Colonic mucosa (tissue), 4 donors: ENCODE measurements around the gene ABHD12B. TPM values are rescaled to one million over a fixed set of nuclear protein-coding genes. Genes with fewer than 3 reads are reported as not detected.

Experiments
- DNase-seq: peaks from one replicate; pipeline ENCODE4 v3.0.0-alpha.2; 2020
- H3K27ac ChIP-seq: fragments of 200-600 bp; one replicate; pipeline ENCODE4 v1.8.0; 2021
- H3K27me3 ChIP-seq: fragments of 200-600 bp; one replicate; pipeline ENCODE4 v1.8.0; 2021
- H3K36me3 ChIP-seq: fragments of 200-600 bp; one replicate; pipeline ENCODE4 v1.8.0; 2021
- H3K4me1 ChIP-seq: fragments of 200-600 bp; one replicate; pipeline ENCODE4 v1.8.0; 2021; ENCODE audit warnings: mild to moderate bottlenecking
- H3K4me3 ChIP-seq: fragments of 200-600 bp; one replicate; pipeline ENCODE4 v1.8.0; 2021
- H3K9ac ChIP-seq, 2 donors: one replicate each; pipeline ENCODE4 v1.7.0; 2013; ENCODE audit warnings: control low read depth in 2 of 2, low read depth in 2 of 2, low read length in 2 of 2
- H3K9me3 ChIP-seq: fragments of 200-600 bp; one replicate; pipeline ENCODE4 v1.8.0; 2021
- CTCF ChIP-seq: fragments of 200-600 bp; IDR thresholded peaks from one replicate; pipeline ENCODE4 v1.8.0; 2022; ENCODE audit warnings: antibody characterized with exemption, mild to moderate bottlenecking
- intact Hi-C: fragments of 100-400 bp; cut with DNase I; formaldehyde crosslinking; loops from one replicate; pipeline ENCODE4 v1.14.1; 2022
- total RNA-seq, 2 donors: library from RNA; stranded (reverse); fragmentation: NEBNext Ultra II Directional in 1 of 2; extraction: Animal tissue kit (Norgen Biotek cat#: 25700) in 1 of 2; gene quantifications; one replicate each; pipeline ENCODE4 v1.2.1, GENCODE V29; 2021
- donor health status: healthy.
- donor health status: DM: no; HTN: no; CAD: no.
- donor health status: DM: no; HTN: no; CAD: no.

Gene ABHD12B
- total RNA-seq, 2 donors from 2014 or later: 11.0 to 20.7 TPM

GRCh38 chr14:50953502-50953901, 81.6 kb downstream of the ABHD12B start:
- intact Hi-C loops: loop anchor here (5.0 kb wide), 1 partner anchor 269 kb away; no protein-coding TSS in a partner anchor

More at GRCh38 chr14:50953502-50953901, 81.6 kb downstream of the ABHD12B start:
- Histone ChIP-seq H3K27me3 (no peaks in the 10 kb centered on the region), H3K36me3 (no peaks in the 10 kb centered on the region), H3K4me3 (no peak overlapping the region), H3K27ac (no peak overlapping the region), H3K9ac (no peak overlapping the region), H3K4me1 (no peaks in the 10 kb centered on the region), H3K9me3 (no peaks in the 10 kb centered on the region)
- no peak for DNase-seq
- no peak for TF ChIP-seq CTCF

Other genes starting within 250 kb of the ABHD12B start
- gene SAV1, start 203.7 kb upstream of the ABHD12B start, total RNA-seq: 10 to 100 TPM; 15.9 to 21.8 TPM
- 10 to 100 TPM; 13.7 to 19.8 TPM for gene NIN, start 40.9 kb upstream of the ABHD12B start, total RNA-seq
- gene PYGL, start 72.4 kb downstream of the ABHD12B start, total RNA-seq: 10 to 100 TPM; 33.0 to 54.2 TPM
- gene TRIM9, start 223.1 kb downstream of the ABHD12B start, total RNA-seq: under 1 TPM; 0.49 to 0.66 TPM